HEK293T (cell line): Measurements from ENCODE around the gene SOX6.

Experiments used
- CTCF ChIA-PET: fragments of 350-600 bp; formaldehyde crosslinking; extraction: SDS; loops from one replicate; lab custom pipeline; 2021; ENCODE audit warnings: antibody characterized with exemption, inconsistent platforms; lab: Yijun Ruan, JAX
- POLR2A ChIA-PET: fragments of 350-600 bp; formaldehyde crosslinking; extraction: SDS; loops from one replicate; lab custom pipeline; 2020; ENCODE audit warnings: antibody characterized with exemption, inconsistent platforms; lab: Yijun Ruan, JAX
- DNase-seq: peaks from one replicate; pipeline ENCODE4 v3.0.0; 2012; ENCODE audit warnings: mixed read lengths; ENCODE audit errors: extremely low spot score
- ARNT ChIP-seq: fragments of 450-650 bp; IDR thresholded peaks from 2 replicates; pipeline ENCODE4 v1.6.1; 2017; ENCODE audit warnings: mild to moderate bottlenecking
- BHLHE40 ChIP-seq: fragments of 450-650 bp; IDR thresholded peaks from 2 replicates; pipeline ENCODE4 v1.6.1; 2016; ENCODE audit warnings: mild to moderate bottlenecking, moderate library complexity, borderline replicate concordance
- CTBP1 ChIP-seq: fragments of 450-650 bp; IDR thresholded peaks from 2 replicates; pipeline ENCODE4 v1.6.1; 2016; ENCODE audit warnings: borderline replicate concordance
- ELF4 ChIP-seq: fragments of 450-650 bp; IDR thresholded peaks from 2 replicates; pipeline ENCODE4 v1.6.1; 2017; ENCODE audit warnings: antibody characterized with exemption
- FOXA1 ChIP-seq: fragments of 450-650 bp; IDR thresholded peaks from 2 replicates; pipeline ENCODE4 v1.6.1; 2016; ENCODE audit warnings: mild to moderate bottlenecking
- FOXK2 ChIP-seq: fragments of 450-650 bp; IDR thresholded peaks from 2 replicates; pipeline ENCODE4 v1.6.1; 2016; ENCODE audit warnings: mild to moderate bottlenecking
- FOXM1 ChIP-seq: fragments of 450-650 bp; IDR thresholded peaks from 2 replicates; pipeline ENCODE4 v1.6.1; 2017; ENCODE audit warnings: mild to moderate bottlenecking, borderline replicate concordance
- HDGF ChIP-seq: fragments of 450-650 bp; IDR thresholded peaks from 2 replicates; pipeline ENCODE4 v1.6.1; 2017; ENCODE audit warnings: antibody characterized with exemption, borderline replicate concordance
- L3MBTL2 ChIP-seq: fragments of 450-650 bp; conservative IDR thresholded peaks from 2 replicates; pipeline ENCODE4 v1.6.1; 2016; ENCODE audit warnings: mild to moderate bottlenecking
- LEF1 ChIP-seq: fragments of 450-650 bp; IDR thresholded peaks from 2 replicates; pipeline ENCODE4 v1.6.1; 2017; ENCODE audit warnings: mild to moderate bottlenecking, borderline replicate concordance
- NFRKB ChIP-seq: fragments of 450-650 bp; IDR thresholded peaks from 2 replicates; pipeline ENCODE4 v1.6.1; 2016; ENCODE audit warnings: mild to moderate bottlenecking, moderate library complexity
- PKNOX1 ChIP-seq: fragments of 450-650 bp; IDR thresholded peaks from 2 replicates; pipeline ENCODE4 v1.6.1; 2016
- SP1 ChIP-seq: fragments of 450-650 bp; IDR thresholded peaks from 2 replicates; pipeline ENCODE4 v1.6.1; 2017
- SUZ12 ChIP-seq: fragments of 450-650 bp; IDR thresholded peaks from 2 replicates; pipeline ENCODE4 v1.6.1; 2016; ENCODE audit warnings: mild to moderate bottlenecking
- TARDBP ChIP-seq: fragments of 450-650 bp; IDR thresholded peaks from 2 replicates; pipeline ENCODE4 v1.6.1; 2016
- ZNF384 ChIP-seq: fragments of 450-650 bp; IDR thresholded peaks from 2 replicates; pipeline ENCODE4 v1.6.1; 2016

The SOX6 gene

GRCh38 chr11:15920856-15921629 is 435.3 kb downstream of the SOX6 start:
- TF ChIP-seq FOXA1, result no peak
- no peak for TF ChIP-seq TARDBP
- POLR2A ChIA-PET, result no interaction called here
- CTCF ChIA-PET, result interaction anchor here (0.5 to 0.9 kb wide), 2 partner anchors 69 to 435 kb away, joined by 3 read pairs; partner anchors contain the start of gene SOX6
- DNase-seq, result no peak

GRCh38 chr11:15918674-15919073 is 437.7 kb downstream of the SOX6 start:
- CTCF ChIA-PET, result no interaction called here
- no peak for TF ChIP-seq CTBP1
- TF ChIP-seq SP1, result no peak
- TF ChIP-seq FOXK2, result no peak
- TF ChIP-seq FOXM1, result no peak
- TF ChIP-seq PKNOX1, result no peak
- no peak for TF ChIP-seq L3MBTL2
- TF ChIP-seq ARNT, result no peak
- no peak for TF ChIP-seq SUZ12
- TF ChIP-seq BHLHE40, result no peak
- TF ChIP-seq HDGF, result no peak
- no peak for TF ChIP-seq LEF1
- no peak for TF ChIP-seq ELF4
- TF ChIP-seq NFRKB, result no peak
- no peak for TF ChIP-seq ZNF384
- POLR2A ChIA-PET, result no interaction called here

GRCh38 chr11:15918212-15918611 is 438.1 kb downstream of the SOX6 start:
- no peak for DNase-seq
- no peak for TF ChIP-seq NFRKB
- TF ChIP-seq HDGF, result no peak
- no peak for TF ChIP-seq BHLHE40
- TF ChIP-seq ELF4, result no peak
- no peak for TF ChIP-seq SUZ12
- TF ChIP-seq PKNOX1, result no peak
- no peak for TF ChIP-seq CTBP1
- no peak for TF ChIP-seq TARDBP
- no peak for TF ChIP-seq L3MBTL2
- no peak for TF ChIP-seq ZNF384
- TF ChIP-seq FOXA1, result no peak
- no peak for TF ChIP-seq SP1
- TF ChIP-seq FOXK2, result no peak
- no peak for TF ChIP-seq FOXM1
- no peak for TF ChIP-seq ARNT
- TF ChIP-seq LEF1, result no peak
- ChIA-PET POLR2A (no interaction called here), CTCF (no interaction called here)

More at GRCh38 chr11:15918674-15919073, 437.7 kb downstream of the SOX6 start:
- no peak for DNase-seq
